HG03095 (cell line): ENCODE data around the gene VSTM2L.
A peak's percentile ranks its signal among the peaks of the same experiment; 100 is the strongest.

Source experiments
- ATAC-seq: cut with Tn5 transposase; IDR thresholded peaks from one replicate; pipeline ENCODE4 v1.9.1; 2021; ENCODE audit warnings: moderate library complexity; ENCODE audit not compliant: unreplicated experiment

The VSTM2L gene

DNA sequence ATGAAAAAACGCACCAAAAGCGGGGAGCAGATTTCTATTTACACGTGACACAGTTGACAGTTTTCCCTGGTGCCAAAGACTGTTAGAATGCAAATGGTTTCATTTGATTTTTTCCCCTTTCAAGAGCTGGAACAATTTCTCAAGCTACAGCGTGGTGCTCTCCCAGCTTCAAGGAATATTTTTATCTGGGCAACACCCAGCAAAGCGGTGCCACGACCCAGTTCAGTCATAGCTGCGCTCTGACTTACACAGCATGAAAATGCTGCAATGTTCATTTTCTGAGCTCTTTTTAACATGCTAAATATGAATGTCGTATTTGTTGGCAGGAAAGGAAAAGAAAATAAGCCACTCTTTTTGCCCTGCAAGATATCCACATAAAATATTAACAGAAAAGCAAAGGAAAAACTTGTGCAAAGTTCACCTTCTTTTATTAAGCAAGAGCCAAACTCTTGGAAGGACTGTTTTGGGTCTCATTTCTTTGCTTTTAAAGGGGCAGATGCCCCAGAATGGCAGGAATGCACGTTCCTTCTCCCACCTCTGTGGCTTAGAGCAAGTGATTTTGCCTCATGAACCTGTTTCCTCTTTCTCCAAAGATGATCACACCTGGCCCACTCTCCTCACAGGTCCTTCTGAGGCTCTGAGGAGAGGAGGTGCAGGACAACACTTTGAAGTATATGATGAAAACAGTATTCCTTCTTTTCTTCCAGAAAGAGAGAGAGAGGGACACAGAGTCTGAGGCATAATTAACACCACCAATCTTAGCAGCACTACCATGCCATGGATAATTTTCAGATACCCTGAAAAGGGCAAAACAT lies 83.3 kb downstream of the VSTM2L start:
- no peak for ATAC-seq

DNA sequence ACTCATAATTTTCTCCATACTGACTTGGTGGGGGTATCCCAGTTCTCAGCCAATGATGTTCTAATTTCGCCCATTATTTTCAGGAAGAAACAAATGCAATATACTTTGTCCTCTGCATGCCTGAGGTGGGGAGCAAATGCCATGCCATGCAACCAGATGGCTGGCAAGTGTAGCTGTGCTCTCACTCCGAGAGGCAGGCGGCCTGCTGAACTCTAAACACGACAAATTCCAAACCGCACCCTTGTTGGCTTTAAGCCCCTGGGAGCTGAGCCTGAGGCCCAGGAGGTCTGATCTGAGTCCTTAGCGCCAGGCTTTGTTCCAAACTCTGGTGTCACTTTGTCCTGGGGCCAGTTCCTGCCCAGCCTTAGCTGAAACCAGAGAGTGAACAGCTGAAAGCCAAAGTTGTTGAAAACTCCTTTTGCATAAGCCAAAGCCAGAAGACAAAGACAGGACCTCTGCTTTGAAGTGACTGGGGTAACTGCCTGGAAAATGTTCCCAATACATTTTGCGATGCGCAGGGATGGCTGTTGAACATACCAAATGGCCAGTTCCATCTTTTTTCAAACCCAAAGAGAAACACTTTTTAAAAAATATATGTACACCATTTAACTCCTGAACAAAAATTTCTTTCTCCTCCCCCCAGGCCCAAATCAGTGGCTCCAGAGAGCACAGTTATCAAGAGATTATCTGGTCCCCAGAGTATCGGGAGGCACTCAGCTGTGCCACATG lies 84.1 kb downstream of the VSTM2L start:
- no peak for ATAC-seq

DNA sequence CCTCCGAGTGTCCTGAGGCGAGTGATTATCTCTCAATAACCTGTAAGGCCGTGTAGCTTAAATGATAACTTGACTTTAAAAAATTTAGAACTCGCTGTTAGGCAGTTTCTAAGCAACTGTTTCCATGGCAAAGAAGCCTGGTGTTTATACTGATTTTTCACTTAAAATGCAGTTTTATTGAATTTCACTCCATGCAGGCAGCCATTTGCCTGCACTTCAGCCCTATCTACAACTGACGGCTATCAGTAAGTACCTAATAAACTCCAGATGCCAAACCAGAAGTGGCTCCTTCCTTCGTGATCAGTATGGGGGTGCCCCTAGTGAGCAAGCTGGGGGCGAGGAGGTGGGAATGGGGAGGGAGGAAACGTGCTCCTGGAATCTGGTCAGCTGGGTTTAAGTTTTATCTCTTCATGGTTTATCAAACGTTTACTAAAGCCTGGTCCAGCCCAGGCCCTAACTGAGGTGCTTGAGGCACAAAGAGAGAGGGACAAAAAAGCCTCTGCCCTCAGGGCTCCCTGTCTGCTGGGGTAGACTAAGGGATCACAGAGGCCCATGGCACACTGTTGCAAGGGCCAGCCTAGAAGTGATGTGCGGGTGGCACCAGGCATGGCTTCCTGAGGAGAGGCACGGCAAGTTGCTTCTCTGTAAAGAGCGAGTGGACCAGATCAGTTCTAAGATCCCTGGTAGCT lies 84.8 kb downstream of the VSTM2L start:
- ATAC-seq: no peak

DNA sequence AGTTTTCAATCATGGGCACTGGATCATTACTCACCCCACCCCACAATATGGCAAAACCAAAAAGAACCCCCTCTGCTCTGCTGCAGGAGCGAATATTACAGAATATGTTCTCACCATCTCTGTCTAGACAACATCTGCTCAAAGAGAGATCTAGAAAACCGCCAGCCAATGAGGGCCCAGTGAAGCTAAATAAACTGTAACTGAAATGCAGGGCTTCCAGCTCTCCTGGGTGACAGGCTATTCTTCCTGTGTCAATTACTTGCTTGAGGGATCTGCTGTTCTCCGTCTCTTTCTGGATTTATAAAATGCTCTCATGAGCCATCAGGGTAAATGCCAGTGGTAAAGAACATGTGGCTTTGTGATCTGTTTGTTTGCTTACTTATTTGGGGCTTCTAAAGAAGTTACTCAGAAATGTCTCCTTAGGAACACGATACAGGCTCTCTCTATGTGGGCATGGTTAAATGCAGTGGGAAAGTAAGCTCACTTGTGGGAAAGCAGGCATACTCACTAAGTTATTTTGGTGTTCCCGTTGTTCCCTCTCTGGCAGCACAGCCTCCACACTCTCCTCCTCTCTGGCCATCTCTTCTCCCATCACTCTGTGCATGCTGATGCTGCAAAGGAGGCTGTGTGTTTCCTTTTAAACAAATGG lies 85.5 kb downstream of the VSTM2L start:
- no peak for ATAC-seq

DNA sequence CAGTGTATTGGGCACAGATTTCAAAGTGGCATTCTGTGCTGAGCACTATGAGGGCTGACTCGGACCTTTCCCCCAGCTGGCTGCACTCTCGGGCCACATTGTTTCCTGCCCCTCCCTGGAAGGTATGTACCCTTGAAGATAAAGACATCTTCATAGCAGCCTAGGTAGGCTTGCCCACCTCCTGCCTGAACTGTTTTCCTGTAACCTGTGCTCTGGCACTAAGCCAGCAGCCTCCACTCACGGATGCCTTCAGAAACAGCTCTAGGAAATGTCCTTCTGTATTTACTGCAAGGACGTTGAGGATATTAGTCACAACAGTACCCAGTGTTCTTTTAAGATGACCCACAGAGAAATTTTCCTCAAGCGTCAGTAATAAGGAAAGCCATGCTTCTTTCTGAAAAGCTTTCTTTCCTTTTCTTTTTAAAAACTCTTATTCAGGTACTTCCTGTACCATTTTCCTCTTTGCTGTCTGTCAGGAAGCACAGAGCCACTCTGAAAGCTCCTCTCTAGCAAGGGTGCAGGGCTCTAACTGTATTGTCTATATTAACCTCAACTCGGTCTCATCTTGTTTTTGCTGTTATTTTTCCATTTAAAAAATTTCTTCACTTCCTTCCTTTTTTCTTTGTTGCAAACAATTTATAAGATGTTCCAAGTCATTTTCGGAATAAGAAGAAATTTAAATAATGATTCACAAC lies 86.8 kb downstream of the VSTM2L start:
- ATAC-seq: no peak

DNA sequence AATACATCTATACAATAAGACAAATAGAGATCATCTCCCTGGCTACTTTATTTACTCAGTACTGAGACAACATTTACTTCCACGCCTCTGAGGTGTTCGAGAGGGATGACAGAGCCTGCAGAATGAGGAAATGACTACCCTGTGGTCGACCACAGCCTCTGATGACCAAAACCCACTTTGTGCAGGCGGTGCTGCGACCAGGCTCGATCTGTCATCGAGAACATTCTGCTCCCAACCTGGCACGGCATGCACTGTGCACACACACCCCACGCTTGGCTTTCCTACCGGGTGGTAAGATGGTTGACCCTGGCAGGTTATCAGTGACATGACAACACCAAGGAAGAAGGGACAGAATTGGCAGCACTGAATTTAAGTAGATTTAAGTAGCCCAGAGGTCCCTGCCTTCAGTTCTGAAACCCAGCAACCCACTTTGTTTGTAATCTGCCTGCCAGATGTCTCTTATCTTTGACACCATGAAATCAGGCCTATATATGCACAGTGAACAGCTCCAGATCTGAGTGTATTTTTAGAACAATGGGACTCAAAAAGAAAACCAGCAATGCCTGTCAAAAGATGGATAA lies 87.7 kb downstream of the VSTM2L start:
- ATAC-seq: peak; percentile 83

DNA sequence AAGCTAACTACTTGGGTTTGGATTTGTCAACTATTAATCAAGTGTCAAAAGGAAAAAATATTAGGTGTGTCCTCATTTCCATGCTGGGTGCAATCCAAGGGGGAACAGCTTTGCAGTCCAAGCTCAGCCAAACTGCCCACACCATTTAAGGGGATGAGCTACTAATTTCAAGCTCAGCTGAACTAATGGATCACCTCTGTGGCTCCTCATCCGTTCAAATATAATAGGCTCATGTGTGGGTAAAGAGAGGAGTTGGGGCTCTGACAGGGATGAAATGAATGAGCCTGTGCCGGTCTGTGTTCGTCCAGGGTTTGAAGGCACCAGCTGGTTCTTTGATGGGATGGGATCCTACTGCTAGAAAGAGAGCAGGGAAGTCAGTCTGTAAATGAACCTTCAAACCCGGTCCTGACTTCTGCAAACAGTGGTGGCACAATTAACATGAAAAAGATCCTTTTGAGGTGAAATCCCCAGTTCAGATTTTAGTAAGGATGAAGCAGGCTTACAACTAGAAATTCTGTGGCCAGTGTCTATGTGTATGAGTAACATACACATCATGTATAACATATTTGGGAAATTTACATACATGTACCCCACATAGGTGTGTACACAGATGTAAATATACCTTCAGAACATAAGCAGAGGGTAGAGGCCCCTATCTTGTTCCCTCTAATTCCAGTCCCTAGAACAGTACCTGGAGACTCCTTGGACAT lies 88.4 kb downstream of the VSTM2L start:
- ATAC-seq: no peak

DNA sequence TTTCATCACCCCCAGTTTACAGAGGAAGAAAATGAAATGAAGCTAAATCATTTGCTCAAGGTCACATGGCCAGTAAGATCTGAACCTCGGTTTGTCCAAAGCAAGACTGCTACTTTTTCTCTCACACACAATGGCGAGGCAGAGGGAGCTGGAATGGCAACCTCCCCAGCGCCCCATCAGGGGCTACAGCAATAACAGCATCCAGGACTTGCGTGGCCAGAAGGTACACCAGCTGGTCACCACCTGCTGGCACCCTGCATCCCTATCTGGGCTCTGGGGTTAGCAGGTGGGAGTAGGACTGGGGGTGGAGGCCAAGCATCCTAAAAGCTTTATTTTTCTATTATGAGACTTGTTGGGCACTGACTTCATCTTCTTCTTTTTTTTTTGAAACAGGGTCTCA lies 89.0 kb downstream of the VSTM2L start:
- ATAC-seq: no peak

DNA sequence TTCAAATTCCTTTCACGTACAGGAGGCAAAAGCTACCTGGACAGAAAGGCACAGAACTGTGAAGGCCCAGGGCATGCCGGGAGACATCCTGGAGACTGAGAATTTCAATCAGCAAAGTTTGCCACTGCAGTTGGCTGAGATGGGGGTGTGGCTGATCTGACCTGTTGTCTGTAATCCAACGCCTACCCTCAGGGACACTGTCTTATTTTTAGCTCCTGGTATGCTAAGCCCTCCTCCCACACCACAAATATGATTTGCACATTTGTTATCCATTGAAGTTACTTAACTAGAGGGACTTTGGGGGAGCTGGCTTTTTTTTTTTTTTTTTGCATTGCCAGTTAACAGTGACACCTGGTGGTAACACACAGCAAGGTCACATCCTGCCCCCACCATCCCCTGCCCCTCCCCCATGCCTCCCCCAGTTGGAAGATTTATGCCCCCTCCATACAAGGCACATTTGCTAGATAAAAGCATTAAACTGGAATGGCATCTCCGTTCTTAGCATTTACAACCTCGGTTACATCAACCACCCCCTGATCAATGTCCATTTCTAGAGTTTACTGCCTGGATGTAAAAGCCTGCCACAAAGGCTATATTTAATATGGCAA lies 90.0 kb downstream of the VSTM2L start:
- ATAC-seq: no peak

DNA sequence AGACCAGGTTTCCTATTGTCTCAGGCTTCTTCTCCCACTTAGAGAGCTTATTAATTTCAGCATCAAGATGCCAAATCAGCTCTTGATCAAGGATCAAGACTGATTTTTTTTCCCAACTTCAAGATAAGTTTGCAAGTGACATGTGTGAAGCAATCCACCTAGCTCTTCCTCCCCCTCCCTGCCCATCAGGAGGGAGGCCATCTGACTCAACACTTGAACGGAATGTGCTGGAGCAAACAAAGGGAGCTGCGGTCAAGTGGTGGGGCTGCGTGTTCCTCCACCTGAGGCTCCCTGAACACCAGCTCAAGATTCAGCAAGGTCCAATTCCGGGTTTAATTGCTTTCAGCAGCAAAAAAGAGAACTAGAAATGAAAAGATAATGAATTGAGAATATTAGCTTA lies 91.6 kb downstream of the VSTM2L start:
- ATAC-seq: no peak
